Skin epidermis (tissue), 12 donors: ENCODE data around the gene SMYD1.
A peak's percentile ranks its signal among the peaks of the same experiment; 100 is the strongest.
"Not testable (repeated sequence)": the region's sequence is repeated elsewhere in the genome, so short reads cannot be mapped to it uniquely, and the experiment has no call there.

Experiments
- H3K27ac ChIP-seq, 21 experiments: fragments of 200-600 bp; sonication (generic) in 11 of 21; one replicate each; pipeline ENCODE4 v1.5.0; 2020; ENCODE audit warnings: mild to moderate bottlenecking in 3 of 21, inconsistent platforms in 2 of 21, moderate library complexity in 2 of 21
- H3K4me3 ChIP-seq, 7 experiments: fragments of 200-600 bp; sonication (generic) in 2 of 7; one replicate each; pipeline ENCODE4 v1.5.0; 2020; ENCODE audit warnings: inconsistent platforms in 2 of 7, mild to moderate bottlenecking in 2 of 7, moderate library complexity in 1 of 7

Gene SMYD1

DNA sequence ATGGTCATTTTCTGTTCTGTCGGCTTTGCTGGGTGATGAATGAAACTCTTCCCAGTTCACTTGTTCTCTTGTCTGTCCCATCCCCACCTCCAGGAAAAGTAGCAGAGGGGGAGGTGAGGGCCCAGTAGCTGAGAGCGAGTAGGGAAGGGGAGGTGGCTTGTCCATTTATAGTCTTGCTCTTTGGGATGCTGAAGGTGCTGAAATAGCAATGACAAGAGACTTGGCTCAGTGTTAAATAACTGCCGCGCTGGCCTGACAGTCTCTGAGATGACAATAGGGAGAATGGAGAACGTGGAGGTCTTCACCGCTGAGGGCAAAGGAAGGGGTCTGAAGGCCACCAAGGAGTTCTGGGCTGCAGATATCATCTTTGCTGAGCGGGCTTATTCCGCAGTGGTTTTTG lies at the start of gene SMYD1:
SMYD1 (plus strand) TSS at position 228 of the 400 bp plus-strand sequence; CDS start at position 268, 40 bp downstream.
- Histone ChIP-seq H3K4me3 (no peak within 1 kb of the TSS), H3K27ac (no peak within 1 kb of the TSS)

DNA sequence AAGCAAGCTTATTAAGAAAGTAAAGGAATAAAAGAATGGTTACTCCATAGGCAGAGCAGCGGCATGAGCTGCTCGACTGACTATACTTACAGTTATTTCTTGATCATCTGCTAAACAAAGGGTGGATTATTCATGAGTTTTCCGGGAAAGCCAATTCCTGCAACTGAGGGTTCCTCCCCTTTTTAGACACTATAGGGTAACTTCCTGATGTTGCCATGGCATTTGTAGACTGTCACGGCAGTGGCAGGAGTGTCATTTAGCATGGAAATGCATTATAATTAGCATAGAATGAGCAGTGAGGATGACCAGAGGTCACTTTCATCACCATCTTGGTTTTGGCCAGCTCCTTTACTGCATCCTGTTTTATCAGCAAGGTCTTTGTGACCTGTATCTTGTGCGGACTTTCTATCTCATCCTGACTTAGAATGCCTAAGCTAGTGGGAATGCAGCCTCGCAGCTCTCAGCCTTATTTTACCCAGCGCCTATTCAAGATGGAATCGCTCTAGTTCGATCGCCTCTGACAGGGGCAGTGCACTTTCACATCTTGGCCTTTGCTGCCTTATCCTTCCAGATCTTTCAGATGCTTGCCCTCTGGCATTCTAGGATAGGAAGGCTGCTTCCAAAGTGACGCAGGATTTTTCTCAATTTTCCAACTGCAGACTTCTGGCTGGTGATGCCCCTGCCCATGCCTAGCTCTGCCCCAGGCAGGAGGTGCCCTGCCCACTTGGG lies 49.4 kb upstream of the SMYD1 start:
- H3K4me3 ChIP-seq, H3K27ac ChIP-seq: not testable (repeated sequence)

DNA sequence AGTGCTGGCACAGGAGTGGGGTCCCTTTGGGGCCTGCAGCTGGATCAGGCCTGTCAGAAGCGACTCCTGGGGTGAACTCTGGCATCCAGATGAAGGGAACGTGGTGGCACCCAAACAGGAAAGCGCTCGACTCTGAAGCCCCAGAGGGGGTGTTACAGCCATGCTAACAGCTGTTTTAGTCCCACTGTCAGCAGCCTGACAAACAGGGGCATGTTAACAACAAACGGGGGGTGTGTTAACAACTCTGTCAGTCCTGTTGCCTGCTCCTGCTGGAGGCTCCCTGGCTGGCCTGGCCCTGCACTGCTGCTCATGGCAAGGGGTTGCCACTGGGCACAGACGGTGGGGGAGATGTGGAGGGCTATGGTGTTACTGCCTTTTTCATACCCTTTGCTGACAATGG lies 48.7 kb upstream of the SMYD1 start:
- Histone ChIP-seq H3K27ac (no peak overlapping the region), H3K4me3 (no peak overlapping the region)

DNA sequence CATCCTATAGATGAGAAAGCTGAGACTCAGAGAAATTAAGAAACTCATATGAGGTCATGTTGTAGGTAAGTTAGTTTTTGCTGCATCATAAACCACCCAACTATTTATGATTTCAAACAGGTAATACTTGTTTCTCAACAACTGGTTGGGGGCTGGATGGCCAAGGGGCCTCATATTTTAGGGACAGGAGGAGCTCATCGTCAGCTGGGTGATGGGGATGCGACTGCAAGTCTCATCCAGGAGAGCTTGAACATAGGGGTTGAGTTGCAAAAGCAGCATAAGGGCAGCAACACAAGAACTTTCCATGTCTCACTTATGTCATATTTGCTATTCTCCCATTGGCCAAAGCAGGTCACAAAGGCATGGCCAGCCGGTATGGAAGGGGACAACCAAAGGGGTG lies 47.6 kb upstream of the SMYD1 start:
- H3K4me3 ChIP-seq = no peak overlapping the region
- H3K27ac ChIP-seq = no peak overlapping the region

DNA sequence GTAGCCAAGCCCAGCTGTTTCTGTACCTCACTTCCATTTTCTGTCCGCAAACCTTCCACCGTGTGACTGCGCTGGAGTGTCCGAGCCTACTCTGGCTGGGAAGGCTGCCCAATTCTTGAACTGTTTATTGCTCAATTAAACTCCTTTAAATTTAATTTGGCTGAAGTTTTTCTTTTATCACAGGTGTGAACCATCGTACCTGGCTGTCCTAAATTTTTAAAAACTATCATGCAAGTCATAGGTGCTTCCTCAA lies 45.0 kb upstream of the SMYD1 start:
- Histone ChIP-seq H3K27ac (no peak overlapping the region), H3K4me3 (no peak overlapping the region)

DNA sequence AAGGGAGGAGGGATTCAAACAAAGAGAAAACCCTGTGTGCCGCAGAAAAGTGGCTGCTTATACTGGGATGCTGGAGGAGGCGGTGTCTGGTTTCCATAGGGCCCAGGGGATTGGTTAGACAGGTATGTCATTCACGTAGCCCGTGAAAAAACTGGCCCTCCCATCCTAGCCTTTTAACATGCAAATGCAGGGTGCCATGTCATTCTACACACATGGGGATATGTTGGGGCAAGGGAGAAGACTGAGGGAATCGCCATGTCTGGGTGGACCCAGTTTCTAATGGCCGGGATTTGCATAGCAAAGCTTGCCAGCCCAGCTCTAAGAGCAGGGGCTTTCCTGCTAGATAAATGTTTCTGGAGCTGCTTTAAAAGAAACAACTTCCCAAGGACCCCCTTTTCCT lies 43.1 kb upstream of the SMYD1 start:
- Histone ChIP-seq H3K4me3 (no peak overlapping the region), H3K27ac (no peak overlapping the region)

DNA sequence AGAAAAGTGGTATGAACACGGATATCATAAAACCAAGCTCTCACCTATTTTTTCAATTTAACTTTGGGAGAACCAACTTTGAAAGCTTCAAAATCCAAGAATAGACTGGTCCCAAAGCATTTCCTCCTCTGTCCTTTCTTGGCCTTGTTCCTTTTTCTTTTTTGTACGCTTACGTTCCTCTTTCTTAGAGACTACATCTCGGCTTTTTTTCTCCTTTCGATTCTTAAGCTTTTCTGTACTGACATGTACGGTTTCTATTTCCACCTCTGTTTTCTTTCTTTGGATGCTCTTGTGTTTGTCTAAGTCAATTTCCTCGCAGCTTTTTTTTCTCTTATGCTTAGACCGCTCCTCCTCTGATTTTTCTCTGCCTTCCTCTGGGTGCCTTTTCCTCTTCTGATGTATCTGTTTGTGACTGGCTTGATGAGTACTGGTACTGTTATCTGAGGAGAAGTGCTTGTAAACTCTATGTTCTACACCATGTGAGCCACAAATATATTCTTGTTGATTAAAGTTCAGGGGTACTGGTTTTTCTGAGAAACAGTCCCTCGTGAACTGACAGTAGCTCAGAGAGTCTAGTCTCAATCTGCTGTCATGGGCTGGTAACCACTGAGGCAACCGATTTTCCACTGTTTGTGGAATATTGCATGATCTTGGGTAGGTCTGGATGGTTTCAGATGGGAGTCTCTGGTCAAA lies 39.8 kb upstream of the SMYD1 start:
- no peak overlapping the region for H3K27ac ChIP-seq
- no peak overlapping the region for H3K4me3 ChIP-seq

DNA sequence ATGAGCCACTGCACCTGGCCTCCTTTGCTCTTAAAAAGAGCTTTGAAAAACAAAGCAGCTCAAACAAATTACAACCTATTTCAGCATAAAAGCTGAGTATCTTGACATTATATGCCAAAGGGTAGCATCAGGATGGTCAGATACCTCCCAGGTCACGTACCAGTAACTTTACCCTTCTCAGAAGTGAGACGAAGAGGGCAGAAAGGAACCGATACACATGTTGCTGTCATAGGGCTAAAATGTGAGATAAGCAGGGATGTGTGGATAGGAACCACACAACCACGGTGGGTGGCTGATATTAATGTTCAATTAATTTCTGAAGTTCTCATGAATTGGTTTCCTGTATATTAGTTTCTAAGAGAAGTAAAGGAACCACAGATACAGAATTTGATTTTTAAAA lies 38.7 kb upstream of the SMYD1 start:
- Histone ChIP-seq H3K4me3 (no peak overlapping the region), H3K27ac (no peak overlapping the region)

DNA sequence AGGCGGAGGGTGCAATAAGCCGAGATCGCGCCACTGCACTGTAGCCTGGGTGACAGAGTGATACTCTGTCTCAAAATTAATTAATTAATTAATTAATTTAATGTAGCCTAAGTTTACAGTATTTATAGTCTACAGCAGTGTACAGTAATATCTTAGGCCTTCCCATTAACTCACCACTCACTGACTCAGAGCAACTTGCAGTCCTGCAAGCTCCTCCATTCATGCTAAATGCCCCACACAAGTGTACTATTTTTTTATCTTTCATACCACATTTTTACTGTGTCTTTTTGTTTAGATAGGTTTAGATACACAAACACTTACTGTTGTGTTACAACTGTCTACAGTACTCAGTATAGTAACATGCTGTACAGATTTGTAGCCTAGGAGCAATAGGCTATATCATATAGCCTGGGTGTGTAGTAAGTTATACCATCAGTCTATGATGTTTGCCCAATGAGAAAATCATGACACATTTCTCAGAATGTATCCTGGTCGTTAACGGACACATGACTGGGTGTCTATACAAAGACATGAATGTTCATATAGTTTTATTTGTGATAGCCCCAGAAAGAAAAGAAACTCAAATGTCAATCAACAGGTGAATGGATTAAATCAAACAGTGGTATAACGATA lies 35.4 kb upstream of the SMYD1 start:
- Histone ChIP-seq H3K4me3 (no peak overlapping the region), H3K27ac (no peak overlapping the region)

DNA sequence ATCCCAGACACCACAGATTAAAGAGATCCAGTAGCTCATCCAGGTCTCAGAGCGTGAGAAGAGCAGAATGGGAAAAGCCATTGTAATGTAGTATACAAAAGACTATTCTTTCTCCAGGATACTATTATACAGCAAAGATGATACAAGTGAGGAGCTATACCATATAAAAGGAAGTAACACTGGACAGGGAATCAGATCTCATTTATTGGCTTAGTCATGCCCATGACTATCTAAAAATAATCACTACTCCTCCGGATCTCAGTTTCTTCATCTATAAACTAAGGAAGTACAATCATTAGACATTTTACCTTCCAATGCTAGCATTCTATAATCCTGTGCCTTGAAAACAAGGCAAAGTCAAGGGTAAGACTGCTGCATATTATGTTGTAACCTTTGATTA lies 31.4 kb upstream of the SMYD1 start:
- Histone ChIP-seq H3K4me3 (no peak overlapping the region), H3K27ac (no peak overlapping the region)

DNA sequence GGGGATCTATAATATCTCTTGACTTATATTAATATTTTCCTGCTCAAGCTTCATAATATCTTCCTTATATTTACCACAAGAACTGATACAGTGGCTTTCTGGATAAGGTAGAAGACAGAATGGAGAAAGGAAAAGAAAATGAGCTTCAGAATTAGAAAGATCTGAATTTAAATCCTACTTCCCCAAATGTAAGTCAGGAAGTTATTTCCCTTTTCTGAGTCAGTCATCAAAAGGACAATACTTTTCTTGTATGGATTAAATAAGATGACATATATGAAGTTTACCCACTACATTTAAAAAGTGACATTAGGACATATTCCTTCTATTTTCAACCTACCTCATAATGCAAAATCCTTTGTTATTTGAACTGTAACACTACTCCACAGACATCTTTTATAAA lies 31.0 kb upstream of the SMYD1 start:
- no peak overlapping the region for H3K27ac ChIP-seq

DNA sequence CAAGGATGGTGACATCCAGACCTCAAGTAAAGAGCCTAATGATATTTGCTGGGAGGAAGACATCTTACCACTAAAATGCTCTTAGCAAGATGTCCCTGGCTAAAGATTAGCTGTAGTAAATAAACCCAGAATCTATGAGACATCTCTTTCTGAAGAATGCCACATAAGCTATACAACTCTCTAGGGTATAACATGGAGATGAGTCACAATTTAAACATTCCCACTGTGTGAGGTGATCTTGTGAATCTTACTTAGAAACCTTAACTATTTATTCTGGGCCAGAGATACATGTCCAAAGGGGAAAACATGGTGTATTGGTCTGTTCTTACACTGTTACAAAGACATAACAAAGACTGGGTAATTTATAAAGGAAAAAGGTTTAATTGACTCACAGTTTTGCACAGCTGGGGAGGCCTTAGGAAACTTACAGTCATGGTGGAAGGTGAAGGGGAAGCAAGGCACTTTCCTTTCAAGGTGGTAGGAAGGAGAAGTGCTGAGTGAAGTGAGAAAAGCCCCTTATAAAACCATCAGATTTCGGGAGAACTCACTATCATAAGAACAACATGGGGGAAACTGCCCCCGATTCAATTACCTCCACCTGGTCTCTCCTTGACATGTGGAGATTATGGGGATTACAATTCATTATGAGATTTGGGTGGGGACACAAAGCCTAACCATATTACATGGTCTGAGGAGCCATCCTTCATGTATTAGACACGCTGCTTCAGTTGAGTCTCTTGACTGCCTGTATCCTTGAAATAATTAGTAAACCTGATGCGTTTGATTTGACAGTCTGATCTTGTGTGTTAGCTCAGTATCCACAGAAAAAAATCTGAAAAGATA lies 29.1 kb upstream of the SMYD1 start:
- Histone ChIP-seq H3K27ac (peak overlapping the region in 1 of 21 experiments; percentile 7), H3K4me3 (no peak overlapping the region)

More for the DNA sequence above, 31.0 kb upstream of the SMYD1 start:
- H3K4me3 ChIP-seq = no peak overlapping the region

DNA sequence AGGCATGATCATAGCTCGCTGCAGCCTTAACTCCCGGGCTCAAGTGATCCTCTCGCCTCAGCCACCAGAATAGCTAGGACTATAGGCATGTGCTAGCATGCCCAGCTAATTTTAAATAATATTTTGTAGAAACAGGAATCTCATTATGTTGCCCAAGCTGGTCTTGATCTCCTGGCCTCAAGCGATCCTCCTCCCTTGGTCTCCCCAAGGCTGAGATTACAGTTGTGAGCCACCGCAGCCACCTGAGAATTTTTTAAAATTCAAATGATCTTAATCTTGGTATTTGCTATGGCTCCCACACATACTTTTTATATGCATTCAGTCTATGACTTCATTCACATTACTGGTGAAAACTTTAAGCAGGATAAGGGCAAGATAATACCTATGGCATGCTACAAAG lies 25.1 kb upstream of the SMYD1 start:
- Histone ChIP-seq H3K27ac (no peak overlapping the region), H3K4me3 (no peak overlapping the region)

DNA sequence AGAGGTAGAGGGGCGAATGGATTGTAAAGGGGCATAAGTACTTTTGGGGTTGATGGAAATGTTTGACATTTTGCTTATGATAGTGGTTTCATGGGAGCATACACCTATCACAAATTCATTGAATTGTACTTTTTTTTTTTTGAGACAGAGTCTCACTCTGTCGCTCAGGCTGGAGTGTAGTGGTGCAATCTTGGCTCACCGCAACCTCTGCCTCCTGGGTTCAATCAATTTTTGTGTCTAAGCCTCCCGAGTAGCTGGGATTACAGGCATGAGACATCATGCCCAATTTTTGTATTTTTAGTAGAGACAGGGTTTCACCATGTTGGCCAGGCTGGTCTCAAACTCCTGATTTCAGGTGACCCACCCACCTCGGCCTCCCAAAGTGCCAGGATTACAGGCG lies 22.1 kb upstream of the SMYD1 start:
- H3K27ac ChIP-seq, H3K4me3 ChIP-seq: not testable (repeated sequence)

DNA sequence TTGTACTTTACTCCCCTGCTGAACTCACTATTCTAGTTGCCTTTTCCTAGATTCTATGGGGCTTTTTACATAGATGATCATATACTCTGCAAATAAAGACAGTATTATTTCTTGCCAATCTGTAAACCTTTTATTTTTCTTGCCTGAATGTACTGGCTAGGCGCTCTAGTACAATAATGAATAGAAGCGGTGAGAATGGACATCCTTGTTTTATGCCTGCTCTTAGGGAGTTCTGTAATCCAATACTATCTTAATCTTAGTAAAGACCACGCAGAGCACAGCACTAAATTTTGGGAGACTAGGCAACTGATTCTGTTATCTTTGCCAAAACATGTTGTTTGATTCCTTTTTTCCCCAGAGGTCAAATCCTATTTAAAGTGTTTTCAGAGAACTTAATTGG lies 19.1 kb upstream of the SMYD1 start:
- Histone ChIP-seq H3K4me3 (no peak overlapping the region), H3K27ac (no peak overlapping the region)

DNA sequence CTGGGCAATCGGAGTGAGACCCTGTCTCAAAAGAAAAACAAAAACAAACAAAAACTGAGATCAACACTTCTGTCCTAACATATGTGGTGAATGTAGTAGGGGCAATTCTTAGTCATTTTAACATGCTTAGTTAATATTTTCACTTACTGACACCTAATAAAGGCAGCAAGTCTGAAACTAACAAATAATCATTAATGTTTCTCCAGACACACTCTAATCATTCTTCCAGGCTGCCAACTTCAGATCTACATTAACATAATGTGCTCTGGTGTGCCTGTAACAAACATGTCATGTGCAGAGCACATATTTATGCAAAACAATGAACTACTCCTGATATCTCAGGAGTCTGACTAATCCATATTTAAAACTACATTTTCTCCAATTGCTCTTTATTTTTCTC lies 18.0 kb upstream of the SMYD1 start:
- Histone ChIP-seq H3K27ac (no peak overlapping the region), H3K4me3 (no peak overlapping the region)

DNA sequence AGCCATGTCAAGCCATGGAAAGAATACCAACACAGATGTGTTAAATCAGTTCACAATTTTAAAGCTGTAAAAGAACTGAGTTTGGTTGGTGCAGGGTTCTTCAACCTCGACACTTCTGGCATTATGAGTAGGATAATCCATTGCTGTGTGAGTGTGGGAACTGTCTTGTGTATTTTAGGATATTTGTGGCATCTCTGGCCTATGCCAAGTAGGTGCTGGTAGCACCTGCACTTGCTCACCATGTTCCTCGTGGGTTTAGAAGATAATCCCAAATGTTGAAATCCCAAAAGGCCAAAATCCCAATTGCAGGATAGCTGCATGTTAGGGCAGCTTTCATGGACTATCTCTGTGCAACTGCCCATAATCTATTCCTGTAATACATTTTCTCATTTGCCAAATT lies 15.8 kb upstream of the SMYD1 start:
- no peak overlapping the region for H3K4me3 ChIP-seq
- H3K27ac ChIP-seq = no peak overlapping the region

DNA sequence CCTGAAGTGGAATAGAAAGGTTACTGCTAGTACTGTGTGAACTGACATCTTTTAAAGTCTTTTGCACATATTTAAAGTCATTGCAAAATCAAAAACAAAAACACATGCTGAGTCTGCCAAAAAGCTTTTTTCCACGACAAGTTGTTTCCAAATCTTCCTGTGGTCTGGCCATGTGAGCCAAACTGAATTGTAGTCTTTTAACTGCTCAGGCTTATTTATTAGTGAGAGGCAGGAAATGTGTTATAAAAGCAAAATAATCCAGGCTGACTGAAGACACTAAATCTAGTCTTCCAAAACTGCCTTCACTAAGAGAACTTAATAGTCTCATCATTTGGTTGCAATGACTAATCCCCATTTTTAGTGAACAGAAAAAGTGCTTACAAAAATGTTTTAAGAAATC lies 14.3 kb upstream of the SMYD1 start:
- Histone ChIP-seq H3K27ac (peak overlapping the region in 6 of 21 experiments; percentile 97 to 100 (median 99)), H3K4me3 (no peak overlapping the region)

DNA sequence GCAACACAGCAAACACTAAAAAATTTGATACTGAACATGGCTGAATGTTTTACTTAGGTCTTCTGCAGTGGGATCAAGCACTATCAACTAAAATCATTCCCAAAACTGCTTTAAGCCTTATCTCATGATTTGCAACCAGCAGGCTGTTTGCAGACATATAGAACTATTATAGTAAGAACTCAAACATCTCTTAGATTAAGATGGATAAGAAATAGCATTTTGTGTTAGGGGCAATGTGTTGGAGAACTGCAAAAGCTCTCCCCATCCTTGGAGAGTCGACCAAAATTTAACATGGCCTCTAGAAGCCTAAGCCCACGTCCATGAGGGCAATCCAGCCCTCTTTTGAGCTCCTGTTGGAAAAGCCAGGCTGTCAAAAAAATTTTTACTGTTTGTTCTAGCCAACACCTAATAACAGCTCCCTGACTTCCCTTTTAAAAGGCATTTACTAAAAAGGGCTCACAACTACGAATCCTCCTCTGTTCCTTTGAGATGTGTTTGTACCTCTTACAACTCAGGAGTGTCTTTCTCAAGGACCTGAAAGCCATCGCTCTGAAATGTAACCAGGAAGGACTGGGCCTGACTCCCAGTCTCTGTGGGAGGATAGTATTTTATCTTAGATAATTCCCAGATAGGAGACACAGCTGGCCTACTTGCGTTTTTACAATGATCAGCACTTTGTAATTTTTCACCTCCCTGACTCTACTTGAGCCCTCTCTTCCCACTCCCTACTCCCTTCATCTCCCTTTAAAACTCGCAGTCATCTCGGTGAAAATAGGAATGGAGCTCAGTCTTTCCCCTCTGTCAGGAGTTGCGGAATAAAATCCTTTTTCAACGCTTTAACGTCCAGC lies 13.5 kb upstream of the SMYD1 start:
- peak overlapping the region in 20 of 21 experiments; percentile 94 to 100 (median 99) for H3K27ac ChIP-seq
- H3K4me3 ChIP-seq = peak overlapping the region; percentile 78 to 95 (median 88)
